ENCODE measurements around the gene OR6B1.

DNA sequence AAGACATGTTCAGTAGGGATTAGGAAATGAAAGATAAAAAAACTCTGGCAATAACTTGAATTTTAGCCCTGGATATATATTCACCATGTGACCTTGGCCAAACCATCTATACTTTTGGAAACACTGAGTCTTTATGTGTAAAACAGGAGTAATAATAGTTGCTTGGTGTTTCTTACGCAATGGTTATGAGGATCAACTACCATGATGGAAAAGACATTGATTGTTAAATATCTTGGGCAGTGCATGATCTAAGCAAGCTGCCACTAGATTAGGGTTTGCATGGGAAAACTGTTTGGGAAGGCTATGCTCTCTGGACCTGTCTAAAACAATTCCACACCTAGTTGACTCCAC lies 6.5 kb downstream of the OR6B1 start:
- TF ChIP-seq POLR2A (IDR thresholded peaks at IDR 0.05) = no peak
- TF ChIP-seq, protein P1, sequence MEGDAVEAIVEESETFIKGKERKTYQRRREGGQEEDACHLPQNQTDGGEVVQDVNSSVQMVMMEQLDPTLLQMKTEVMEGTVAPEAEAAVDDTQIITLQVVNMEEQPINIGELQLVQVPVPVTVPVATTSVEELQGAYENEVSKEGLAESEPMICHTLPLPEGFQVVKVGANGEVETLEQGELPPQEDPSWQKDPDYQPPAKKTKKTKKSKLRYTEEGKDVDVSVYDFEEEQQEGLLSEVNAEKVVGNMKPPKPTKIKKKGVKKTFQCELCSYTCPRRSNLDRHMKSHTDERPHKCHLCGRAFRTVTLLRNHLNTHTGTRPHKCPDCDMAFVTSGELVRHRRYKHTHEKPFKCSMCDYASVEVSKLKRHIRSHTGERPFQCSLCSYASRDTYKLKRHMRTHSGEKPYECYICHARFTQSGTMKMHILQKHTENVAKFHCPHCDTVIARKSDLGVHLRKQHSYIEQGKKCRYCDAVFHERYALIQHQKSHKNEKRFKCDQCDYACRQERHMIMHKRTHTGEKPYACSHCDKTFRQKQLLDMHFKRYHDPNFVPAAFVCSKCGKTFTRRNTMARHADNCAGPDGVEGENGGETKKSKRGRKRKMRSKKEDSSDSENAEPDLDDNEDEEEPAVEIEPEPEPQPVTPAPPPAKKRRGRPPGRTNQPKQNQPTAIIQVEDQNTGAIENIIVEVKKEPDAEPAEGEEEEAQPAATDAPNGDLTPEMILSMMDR (IDR thresholded peaks at IDR 0.05) = no peak
